Epithelial cell of esophagus (primary cell): ENCODE measurements around the gene CPHXL.

Experiments
- DNase-seq: peaks from one replicate; pipeline ENCODE4 v3.0.0; 2010; ENCODE audit warnings: low read depth
- H3K4me3 ChIP-seq: 2 replicates; pipeline ENCODE4 v1.5.1; 2011; ENCODE audit warnings: mild to moderate bottlenecking, low read length, control low read depth
- CTCF ChIP-seq: IDR thresholded peaks from 2 replicates; pipeline ENCODE4 v1.5.1; 2011; ENCODE audit warnings: low read depth, mild to moderate bottlenecking, low read length, control low read depth, inconsistent platforms; ENCODE audit not compliant: insufficient read depth; ENCODE audit errors: missing control alignments

The CPHXL gene

GRCh38 chr16:75760018-75760519 is 33.8 kb upstream of the CPHXL start:
- DNase-seq = no peak
- TF ChIP-seq CTCF = no peak

GRCh38 chr16:75758215-75758614 is 31.9 kb upstream of the CPHXL start:
- no peak overlapping the region for H3K4me3 ChIP-seq
- TF ChIP-seq CTCF = no peak
- no peak for DNase-seq

More at GRCh38 chr16:75760018-75760519, 33.8 kb upstream of the CPHXL start:
- H3K4me3 ChIP-seq = no peak overlapping the region

- H3K4me3 ChIP-seq = no peak overlapping the region
- TF ChIP-seq CTCF = no peak
- peak; percentile 94 for DNase-seq
Observed at GRCh38 chr16:75754141-75754540, 27.9 kb upstream of the CPHXL start.

- no peak for DNase-seq
- H3K4me3 ChIP-seq = no peak overlapping the region
- TF ChIP-seq CTCF = no peak
Observed at GRCh38 chr16:75750528-75750927, 24.2 kb upstream of the CPHXL start.

- no peak for TF ChIP-seq CTCF
- H3K4me3 ChIP-seq = no peak overlapping the region
- no peak for DNase-seq
Observed at GRCh38 chr16:75746359-75746758, 20.1 kb upstream of the CPHXL start.

- TF ChIP-seq CTCF = no peak
- no peak overlapping the region for H3K4me3 ChIP-seq
Observed at GRCh38 chr16:75745823-75746222, 19.5 kb upstream of the CPHXL start.

GRCh38 chr16:75745242-75745641 is 19.0 kb upstream of the CPHXL start:
- TF ChIP-seq CTCF = no peak
- no peak for DNase-seq
- no peak overlapping the region for H3K4me3 ChIP-seq

More at GRCh38 chr16:75745823-75746222, 19.5 kb upstream of the CPHXL start:
- DNase-seq = no peak
